Skeletal muscle cell (primary cell): Measurements from ENCODE around the gene GPR108.

Experiments
- DNase-seq: peaks from one replicate; pipeline ENCODE4 v3.0.0-alpha.2; 2010; ENCODE audit warnings: low read depth
- H3K4me3 ChIP-seq: 2 replicates; pipeline ENCODE4 v1.5.1; 2011; ENCODE audit warnings: low read depth, mild to moderate bottlenecking, control low read depth, low read length, moderate library complexity

GPR108 gene

DNA sequence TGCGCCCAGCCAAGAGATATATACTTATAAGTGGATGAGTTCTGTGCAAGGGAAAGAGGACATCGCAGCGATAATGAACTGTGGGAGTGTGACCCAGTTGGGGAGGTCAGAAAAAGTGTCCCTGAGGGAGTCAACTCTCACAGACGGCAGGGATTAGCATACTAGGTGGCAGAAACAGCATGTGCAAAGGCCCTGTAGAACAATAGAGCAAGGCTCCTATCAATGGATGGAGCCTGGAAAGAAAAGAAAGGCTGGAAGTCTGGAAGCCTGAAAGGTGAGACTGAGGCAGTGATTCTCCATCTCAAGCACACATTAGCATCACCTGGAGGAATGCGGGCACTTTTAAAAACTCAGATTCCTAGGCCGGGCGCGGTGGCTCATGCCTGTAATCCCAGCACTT is 46.0 kb downstream of the GPR108 start:
- no peak for DNase-seq
- no peak overlapping the region for H3K4me3 ChIP-seq

GRCh38 chr19:6690160-6690885 is 47.1 kb downstream of the GPR108 start:
- no peak overlapping the region for H3K4me3 ChIP-seq
- DNase-seq, result no peak

GRCh38 chr19:6687114-6687513 is 50.3 kb downstream of the GPR108 start:
- DNase-seq, result no peak

DNA sequence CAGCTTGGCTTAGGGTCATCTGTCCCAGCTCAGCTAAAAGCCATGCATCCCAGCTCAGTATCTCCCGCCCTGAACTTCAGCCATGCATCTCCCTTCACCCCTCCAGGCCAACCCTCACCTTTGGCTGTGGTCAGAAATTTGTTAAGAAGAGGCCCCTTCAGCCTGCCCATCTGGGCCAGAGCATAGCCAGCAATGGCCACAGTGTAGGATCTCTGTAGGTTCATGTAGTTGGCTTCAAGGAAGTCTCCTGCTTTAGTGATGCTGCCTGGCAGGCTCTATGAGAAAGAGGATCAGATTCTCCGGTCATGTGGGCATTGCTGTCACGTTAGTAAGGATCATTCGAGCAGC is 50.8 kb downstream of the GPR108 start:
- H3K4me3 ChIP-seq, result no peak overlapping the region
- DNase-seq, result no peak

More at GRCh38 chr19:6687114-6687513, 50.3 kb downstream of the GPR108 start:
- no peak overlapping the region for H3K4me3 ChIP-seq

DNA sequence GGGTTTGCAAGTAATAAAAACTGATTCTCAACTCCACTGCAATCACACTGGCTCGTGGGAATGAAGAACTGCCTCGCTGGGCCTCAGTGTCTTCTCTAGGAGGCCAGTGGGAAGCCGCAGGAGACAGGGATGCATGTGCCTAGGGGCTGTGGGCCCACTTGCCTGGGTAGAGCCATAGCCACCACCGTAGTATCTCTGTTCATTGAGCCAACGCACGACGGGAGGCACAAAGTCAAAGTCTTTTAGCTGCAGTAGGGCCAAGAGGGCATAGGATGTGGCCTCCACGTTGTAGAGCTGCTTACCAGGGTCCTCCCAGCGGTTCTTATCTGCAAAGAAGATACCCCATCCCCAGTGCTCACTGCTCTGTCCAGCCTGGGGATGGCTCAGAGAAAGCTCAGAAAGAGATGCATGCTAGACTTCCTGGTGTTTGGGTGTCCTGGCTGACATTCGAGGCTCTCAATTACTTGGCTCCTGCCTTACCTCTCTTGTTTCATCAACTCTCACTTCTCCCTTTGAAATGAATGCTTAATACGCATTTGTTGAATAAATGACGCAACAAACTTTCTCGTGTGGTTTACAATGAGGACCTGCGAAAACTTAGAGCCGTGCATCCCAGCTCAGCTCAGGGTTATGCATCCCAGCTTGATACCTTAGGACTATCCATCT is 51.3 kb downstream of the GPR108 start:
- H3K4me3 ChIP-seq, result no peak overlapping the region
- no peak for DNase-seq

DNA sequence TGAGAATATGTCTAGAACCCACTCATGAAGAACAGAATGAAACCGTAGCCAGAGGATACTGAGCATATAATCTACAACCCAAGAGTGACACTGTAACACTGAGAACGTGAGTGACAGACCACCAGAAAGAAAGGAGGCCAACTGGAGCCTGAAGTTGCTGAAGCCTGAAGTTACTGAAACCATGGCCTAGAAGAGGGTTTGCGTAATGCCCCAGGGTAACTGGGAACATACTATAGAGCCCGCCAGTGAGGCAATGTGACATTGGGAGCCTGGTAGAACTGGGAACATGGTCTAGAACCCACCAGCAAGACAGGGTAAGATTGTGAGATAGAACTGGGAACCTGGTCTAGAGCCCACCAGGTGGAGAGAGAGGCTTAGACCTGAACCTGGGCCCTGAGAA is 51.9 kb downstream of the GPR108 start:
- no peak for DNase-seq
- H3K4me3 ChIP-seq, result no peak overlapping the region

- no peak overlapping the region for H3K4me3 ChIP-seq
- DNase-seq, result no peak
Observed at GRCh38 chr19:6683971-6684370, 53.4 kb downstream of the GPR108 start.

DNA sequence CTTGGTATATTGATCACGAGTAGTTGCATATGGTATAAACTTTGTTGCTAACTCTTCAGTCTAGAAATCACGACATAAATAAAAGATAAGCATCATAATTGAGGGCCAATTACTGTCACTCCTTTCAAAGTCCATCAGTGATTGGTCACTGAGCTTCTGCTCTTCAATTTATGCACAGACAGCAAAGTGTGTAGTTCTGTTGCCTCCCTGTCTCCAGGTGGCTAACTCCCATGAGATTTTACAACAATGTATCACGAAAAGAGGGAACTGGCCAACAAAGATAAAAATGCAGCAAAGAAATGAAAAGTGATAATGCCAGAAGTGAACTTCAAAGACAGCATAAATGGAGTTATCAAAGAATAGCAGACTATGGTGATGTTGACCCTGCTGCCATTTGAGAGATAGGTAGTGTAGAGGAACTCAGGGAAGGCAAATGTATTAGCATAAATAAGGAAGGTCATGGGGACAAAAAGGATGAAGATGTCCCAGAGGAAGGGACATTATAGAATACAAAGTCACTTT is 54.7 kb downstream of the GPR108 start:
- DNase-seq, result no peak
- no peak overlapping the region for H3K4me3 ChIP-seq

DNA sequence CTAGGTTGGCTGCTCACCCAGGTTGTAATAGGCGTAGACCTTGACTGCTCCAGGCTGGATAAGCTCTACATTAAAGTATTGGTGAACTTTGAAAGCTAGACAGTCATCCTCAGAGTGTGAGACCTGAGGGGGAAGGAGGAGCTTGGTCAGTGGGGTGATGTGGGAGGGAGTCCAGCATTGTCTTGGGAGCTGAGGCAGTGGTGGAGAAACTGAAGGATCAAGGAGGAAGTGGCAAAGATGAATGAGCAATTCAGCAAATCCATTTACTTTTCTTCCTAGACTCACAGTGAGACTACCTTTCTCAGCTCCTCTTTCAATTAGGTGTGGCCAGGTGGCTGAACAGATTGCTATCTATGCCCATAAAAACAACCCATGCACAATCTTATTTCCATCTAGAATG is 57.2 kb downstream of the GPR108 start:
- DNase-seq, result no peak

More for the DNA sequence above, 57.2 kb downstream of the GPR108 start:
- H3K4me3 ChIP-seq, result no peak overlapping the region
